Kasumi-1 (cell line): ENCODE measurements around the gene DCBLD1.
"Not testable (repeated sequence)": the region's sequence is repeated elsewhere in the genome, so short reads cannot be mapped to it uniquely, and the experiment has no call there.

Source experiments
- DNase-seq, 2 experiments: peaks; one replicate each; lab custom pipeline; 2025; lab: John Stamatoyannopoulos, UW

DCBLD1 gene

GRCh38 chr6:117482240-117483003, at the start of gene DCBLD1:
DCBLD1 (plus strand) TSS chr6:117482674; CDS start chr6:117482782, 108 bp downstream.
- DNase-seq: peak; percentile 52 to 55

- no peak for DNase-seq
Measured at GRCh38 chr6:117440706-117441525, 41.6 kb upstream of the DCBLD1 start.

DNA sequence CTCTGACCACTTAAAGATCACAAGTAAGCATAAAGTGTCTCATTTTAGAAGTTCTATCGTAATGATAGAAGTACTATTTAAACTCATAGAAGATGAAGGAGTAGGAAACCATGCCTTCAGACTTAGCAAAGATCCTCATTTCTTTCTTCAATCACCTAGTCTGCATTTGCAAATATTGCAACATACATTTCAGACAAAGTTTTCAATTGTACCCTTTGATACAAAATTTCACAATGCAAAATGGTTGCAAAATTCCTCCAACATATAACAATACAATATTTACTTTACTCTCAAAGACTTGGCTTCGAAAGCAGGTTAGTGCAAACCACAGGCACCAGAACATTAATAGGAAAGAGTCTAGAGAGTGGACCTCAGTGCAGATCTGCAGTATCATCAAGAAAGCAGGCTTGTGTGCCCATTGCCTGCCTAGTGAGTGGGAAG, 40.6 kb upstream of the DCBLD1 start:
- DNase-seq: no peak

GRCh38 chr6:117442313-117442712, 40.2 kb upstream of the DCBLD1 start:
- not testable (repeated sequence) for DNase-seq

GRCh38 chr6:117444600-117444999, 37.9 kb upstream of the DCBLD1 start:
- DNase-seq: no peak

DNA sequence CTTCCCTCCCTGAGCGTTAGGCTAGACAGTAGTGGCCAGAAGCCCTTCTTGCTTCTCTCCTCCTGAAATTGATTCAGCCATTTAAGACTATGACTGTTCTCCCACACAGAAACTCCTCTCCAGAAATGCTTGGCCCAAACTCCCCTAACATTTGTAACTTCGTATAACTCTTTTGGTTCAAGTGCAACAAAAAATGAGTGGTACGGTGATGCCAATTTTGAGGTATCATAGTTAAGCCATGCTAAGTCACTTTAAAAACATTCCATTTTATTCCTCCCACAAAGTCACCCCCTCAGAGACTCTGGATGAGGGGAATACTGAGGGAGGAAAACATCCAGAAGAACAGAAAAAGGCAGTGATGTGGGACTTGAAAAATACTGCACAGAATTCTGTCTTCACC, 35.6 kb upstream of the DCBLD1 start:
- no peak for DNase-seq

- DNase-seq: no peak
Measured at GRCh38 chr6:117448011-117448410, 34.5 kb upstream of the DCBLD1 start.

- no peak for DNase-seq
Measured at GRCh38 chr6:117448732-117449485, 33.6 kb upstream of the DCBLD1 start.

DNA sequence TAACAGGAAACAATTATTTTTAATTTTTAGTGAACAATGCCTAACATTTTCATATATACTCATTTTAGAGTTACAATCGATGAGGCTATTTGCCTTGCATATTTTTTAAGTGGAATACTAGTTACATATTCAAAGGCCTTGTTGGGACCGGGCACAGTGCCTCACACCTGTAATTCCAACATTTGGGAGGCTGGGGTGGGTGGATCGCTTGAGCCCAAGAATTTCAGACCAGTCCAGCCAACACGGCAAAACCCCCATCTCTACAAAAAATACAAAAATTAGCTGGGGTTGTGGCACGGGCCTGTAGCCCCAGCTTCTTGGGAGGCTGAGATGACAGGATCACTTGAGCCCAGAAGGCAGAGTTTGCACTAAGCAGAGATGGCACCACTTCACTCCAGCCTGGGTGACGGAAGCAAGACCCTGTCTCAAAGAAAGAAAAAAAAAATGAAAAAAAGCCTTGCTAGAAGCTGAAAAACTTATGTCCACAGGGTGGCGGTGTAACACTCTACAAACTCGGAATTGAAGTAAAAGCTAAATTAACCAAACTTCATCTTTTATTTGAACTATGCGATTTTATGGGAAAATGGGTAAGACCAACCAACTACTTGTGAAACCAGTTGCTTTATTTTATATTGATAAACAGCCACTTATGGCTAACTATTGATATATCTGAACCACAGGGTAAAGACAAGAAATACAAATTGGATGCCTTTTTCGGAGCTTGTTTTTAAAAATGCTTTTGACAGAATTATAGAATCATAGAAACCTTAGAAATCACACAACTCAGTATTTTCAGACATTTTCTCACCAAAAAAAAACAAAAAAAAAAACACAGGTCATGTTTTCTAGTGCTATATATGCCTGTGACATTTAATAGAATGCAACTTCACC, 32.7 kb upstream of the DCBLD1 start:
- DNase-seq: peak; percentile 66 to 68

DNA sequence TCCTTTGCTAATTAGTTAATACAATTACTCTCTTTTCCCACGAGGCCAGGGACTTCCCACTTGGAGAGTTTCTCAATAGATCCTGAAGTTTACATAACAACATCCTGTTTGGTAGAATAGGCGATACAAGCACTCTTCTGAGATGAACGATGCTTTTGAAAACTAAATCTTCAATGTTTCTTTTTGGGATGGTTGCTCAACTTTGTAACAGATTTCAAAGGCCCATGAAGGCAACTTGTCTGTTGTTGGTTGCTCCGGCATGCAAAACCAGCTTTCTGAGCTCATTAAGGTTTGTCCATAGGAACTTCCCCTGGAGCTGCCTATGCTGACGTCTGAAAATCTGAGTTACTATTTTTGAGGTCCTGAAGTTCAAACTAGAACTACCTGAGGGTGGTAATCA, 30.8 kb upstream of the DCBLD1 start:
- DNase-seq: no peak

DNA sequence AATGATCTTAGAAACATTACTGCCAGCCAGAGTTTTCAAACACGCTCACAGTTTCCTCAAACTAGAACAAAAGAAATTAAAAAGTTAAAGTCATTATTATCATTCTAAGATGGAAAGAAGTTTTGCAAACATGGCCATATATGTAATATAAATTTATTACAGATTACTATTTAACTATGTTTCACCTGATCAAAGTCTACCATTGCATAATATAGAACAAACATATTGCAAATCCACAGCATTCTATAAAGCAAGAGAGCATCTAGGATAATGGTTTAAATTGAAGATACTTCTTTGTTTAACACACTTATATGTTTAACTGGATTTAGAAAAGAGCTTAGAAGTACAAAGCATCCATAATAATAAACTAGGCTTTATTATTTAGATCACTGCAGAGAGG, 26.2 kb upstream of the DCBLD1 start:
- DNase-seq: no peak

- DNase-seq: no peak
Measured at GRCh38 chr6:117456998-117457397, 25.5 kb upstream of the DCBLD1 start.

- no peak for DNase-seq
Measured at GRCh38 chr6:117459204-117459944, 23.1 kb upstream of the DCBLD1 start.

GRCh38 chr6:117463762-117464665, 18.5 kb upstream of the DCBLD1 start:
- peak in 1 of 2 experiments; percentile 13 for DNase-seq

DNA sequence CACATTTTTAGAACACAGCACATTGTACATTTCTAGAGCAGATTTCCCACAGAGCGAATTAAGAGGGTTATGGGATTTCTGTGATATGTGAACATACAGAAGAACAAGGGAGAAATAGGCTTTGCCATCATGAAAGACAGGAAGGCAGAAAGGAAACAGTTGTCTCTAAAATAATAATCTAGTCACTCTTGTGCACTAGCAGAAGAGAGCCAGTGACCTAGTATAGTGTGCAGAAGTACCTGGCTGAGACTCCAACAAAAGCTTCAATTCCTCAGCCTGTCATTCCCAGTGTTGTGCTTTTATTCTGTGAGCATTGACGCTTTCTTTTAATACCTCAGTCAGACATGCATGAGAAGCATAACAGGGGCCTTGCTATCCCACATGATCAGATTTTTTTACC, 17.8 kb upstream of the DCBLD1 start:
- DNase-seq: no peak

- DNase-seq: peak; percentile 47 to 57
Measured at GRCh38 chr6:117465691-117466090, 16.8 kb upstream of the DCBLD1 start.

GRCh38 chr6:117467876-117468275, 14.6 kb upstream of the DCBLD1 start:
- no peak for DNase-seq

DNA sequence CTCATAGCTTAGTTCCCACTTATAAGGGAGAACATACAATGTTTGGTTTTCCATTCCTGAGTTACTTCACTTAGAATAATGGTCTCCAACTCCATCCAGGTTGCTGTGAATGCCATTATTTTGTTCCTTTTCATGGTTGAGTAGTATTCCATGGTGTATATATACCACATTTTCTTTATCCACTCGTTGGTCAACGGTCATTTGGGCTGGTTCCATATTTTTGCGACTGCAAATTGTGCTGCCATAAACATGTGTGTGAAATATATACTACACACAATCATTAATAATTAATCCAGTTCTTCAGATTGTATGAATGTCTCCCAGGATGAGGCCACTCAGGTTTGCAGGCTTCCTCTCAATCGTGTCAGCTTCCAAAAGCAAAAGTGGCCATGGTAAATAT, 13.9 kb upstream of the DCBLD1 start:
- DNase-seq: not testable (repeated sequence)

- peak; percentile 53 to 59 for DNase-seq
Measured at GRCh38 chr6:117469356-117469755, 13.1 kb upstream of the DCBLD1 start.

DNA sequence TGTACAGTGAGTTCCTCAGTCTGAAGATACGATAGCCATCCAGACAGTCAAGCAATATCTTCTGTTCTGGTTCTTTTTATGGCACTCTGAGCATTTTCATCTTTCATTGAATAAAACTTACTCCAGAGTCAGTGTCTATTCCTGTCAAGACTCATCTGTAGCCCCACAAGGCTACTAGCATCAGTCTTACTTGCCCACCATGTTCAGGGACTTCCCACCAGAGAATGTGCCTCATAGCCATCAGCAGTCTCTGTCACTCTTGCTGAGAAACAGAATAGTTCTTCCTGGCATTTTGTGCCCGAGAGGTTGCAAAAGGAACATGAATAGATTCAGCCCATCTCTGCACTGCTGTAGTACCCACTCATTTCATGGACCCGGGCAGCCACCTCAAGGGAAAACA, 12.7 kb upstream of the DCBLD1 start:
- no peak for DNase-seq
